Activated CD8-positive, alpha-beta memory T cell treated with anti-CD3 and anti-CD28 coated beads for 36 hours (primary cell): Measurements from ENCODE around the gene TMF1. TPM values are rescaled to one million over a fixed set of nuclear protein-coding genes. Genes with fewer than 3 reads are reported as not detected.

Experiments
- CTCF ChIA-PET: fragments of 350-600 bp; sonication (Branson Sonifier 250); formaldehyde crosslinking; loops from one replicate; lab custom pipeline; 2021; ENCODE audit warnings: antibody characterized with exemption; lab: Charles Lee
- POLR2A ChIA-PET: fragments of 350-600 bp; sonication (Branson Sonifier 250); formaldehyde crosslinking; loops from one replicate; lab custom pipeline; 2021; ENCODE audit warnings: antibody characterized with exemption; lab: Charles Lee
- total RNA-seq, 2 experiments: library from RNA; stranded (reverse); gene quantifications; one replicate each; pipeline ENCODE4 v1.2.3, GENCODE V29; 2021

Gene TMF1
- total RNA-seq, 2 experiments from 2014 or later: 32.2 to 33.1 TPM

DNA sequence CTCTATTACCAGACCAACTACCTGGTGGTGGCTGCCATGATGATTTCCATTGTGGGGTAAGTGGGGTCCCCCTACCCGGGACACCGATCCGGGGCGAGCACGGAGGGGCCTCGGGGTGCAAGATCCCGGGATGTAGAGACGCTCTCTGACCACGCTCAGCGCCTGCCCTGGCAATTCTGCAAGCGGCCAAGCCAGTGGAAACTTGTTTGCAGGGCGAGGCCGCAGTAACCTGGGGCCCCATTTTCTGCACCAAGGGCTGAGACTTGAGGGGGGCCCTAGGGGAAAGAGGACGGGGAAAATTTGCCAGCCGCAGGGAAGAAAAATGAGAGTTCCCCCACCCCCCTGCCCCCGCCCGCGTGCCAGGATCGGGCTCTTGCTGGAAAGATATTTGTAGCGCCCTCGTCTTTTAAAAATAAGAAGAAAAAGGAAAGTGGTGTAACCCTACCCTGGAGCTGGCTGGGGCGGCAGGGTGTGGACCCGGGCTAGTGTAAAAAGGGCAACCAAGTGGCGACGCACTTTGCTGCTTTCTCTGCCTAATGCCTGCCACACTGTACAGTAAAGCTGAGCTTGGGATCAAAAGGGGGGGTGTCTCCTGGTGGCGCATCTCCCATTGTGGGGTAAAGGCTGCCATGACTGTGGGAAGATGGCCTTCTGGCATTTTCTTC, 33.2 kb upstream of the TMF1 start:
- ChIA-PET CTCF (interaction anchor here (1.0 kb wide), 1 partner anchor 33 kb away, joined by 4 read pairs; the partner anchor contains the start of gene TMF1), POLR2A (interaction anchor here (0.7 to 1.6 kb wide), 6 partner anchors 9 to 33 kb away, joined by 5 to 9 read pairs (median 6); partner anchors contain the start of gene TMF1)

DNA sequence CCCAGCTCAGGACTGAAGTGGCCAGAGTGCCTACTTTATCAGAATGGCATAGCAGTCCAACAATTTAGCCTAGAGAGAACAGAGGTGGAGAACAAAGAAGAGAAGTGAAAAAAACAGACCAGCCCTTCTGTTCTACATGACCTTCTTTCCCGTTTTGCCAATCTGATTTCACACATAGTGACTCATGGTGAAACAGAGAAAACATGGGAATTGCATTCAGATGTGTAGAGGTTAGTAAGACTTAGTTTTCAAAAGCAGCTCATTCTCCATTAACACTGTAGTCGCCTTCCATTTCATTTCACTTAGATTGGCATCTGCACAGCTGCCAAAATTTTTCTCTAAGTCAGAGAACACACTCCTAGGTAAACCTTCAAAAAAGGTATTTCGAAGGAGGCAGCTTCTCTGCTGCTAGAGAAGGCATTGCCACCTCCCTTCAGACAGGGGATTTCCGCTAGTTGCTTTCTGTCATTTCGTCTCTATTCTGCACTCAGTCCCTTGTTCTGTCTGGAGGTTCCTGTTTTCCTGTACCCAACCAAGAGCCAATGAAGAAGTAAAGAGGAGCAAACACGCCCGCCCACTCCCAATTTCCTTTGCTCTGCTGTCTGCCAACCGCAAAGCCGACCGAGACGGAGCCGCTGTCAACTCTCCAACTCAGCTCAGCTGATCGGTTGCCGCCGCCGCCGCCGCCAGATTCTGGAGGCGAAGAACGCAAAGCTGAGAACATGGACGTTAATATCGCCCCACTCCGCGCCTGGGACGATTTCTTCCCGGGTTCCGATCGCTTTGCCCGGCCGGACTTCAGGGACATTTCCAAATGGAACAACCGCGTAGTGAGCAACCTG, 32.4 kb upstream of the TMF1 start, which contains the start of gene ARL6IP5:
Gene ARL6IP5 (plus strand): TSS at position 612 of the 842 bp plus-strand sequence. CDS start 111 bp downstream, at position 723.
- POLR2A ChIA-PET: interaction anchor here (0.6 to 1.5 kb wide), 7 partner anchors 10 to 115 kb away, joined by 3 to 9 read pairs (median 5); partner anchors contain the start of gene EOGT
- CTCF ChIA-PET: interaction anchor here (1.0 to 1.2 kb wide), 2 partner anchors 21 to 34 kb away, joined by 3 to 6 read pairs; no protein-coding TSS in a partner anchor

DNA sequence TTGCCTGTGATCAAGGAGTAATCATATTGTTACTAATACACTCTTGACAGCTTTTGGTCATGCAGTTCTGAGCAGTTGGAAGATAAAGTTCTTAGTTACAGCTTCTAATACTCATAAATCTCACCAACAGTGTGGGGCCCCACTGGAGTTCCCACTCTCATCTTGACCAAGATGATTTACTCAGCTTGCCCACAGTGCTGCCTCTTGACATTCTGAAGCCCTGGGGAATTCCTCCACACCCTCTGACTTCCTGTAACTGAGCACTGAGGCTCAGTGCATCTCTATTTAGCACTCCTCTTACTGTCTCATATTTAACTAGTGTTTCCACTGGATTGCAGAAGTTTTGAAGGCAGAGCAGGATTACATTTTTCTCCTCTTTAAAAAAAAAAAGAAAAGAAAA, 30.7 kb upstream of the TMF1 start:
- CTCF ChIA-PET: interaction anchor here (1.5 kb wide), 1 partner anchor 70 kb away, joined by 4 read pairs; no protein-coding TSS in a partner anchor

DNA sequence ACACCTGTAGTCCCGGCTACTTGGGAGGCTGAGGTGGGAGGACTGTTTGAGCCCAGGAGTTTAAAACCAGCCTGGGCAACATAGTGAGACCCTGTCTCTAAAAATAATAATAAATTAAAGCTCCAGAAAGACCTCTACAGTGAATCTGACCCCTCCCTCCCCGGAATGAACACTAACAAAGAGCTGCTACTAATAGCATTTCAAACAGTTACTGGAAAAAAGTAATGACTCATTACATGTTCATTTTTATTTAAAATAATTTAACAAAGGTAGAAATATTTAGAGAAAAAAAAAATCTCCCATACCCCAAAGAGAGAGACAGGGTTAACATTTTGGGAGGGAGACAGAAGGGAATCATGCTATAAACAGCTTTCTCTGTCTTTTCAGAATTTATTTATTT, 30.2 kb upstream of the TMF1 start:
- ChIA-PET CTCF (interaction anchor here (1.5 kb wide), 1 partner anchor 70 kb away, joined by 4 read pairs; no protein-coding TSS in a partner anchor), POLR2A (interaction anchor here (0.6 to 1.4 kb wide), 6 partner anchors 10 to 1899 kb away, joined by 3 to 8 read pairs (median 6); partner anchors contain the start of gene EOGT)

More for the DNA sequence above, 30.7 kb upstream of the TMF1 start:
- POLR2A ChIA-PET: interaction anchor here (0.6 to 1.4 kb wide), 7 partner anchors 9 to 1899 kb away, joined by 3 to 8 read pairs (median 5); partner anchors contain the start of gene EOGT

DNA sequence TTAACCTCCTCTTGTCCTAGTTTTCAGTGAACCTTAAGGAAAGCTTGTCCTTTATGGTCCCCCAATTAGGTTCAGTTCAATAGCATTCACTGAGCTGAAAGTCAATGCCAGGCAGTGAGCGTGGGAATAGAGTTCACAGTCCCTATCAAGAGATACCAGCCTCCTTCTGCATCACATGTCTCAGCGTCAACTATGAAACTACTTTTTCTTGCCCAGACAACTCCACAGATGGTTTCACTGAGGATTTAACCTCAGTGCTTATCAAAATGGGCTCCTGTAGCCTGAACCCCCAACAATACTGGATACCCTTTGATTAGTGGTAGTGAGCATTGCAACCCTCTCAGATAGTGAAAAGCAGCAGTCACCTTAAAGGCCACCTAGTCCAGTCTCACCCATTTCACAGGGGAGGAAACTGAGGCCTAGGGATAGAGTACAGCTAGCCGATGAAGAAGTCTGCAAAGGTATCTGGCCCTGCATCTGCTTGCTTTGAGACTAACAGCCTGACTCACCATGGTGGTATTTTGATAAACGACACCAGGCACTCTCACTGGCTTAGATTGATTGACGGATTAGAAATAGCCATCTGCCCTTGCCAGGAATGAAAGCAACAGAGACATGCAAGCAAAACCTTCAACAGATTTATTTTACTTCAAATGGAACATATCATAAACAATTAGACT, 29.6 kb upstream of the TMF1 start:
- POLR2A ChIA-PET: interaction anchor here (0.9 to 1.4 kb wide), 5 partner anchors 10 to 118 kb away, joined by 3 to 6 read pairs (median 5); no protein-coding TSS in a partner anchor

DNA sequence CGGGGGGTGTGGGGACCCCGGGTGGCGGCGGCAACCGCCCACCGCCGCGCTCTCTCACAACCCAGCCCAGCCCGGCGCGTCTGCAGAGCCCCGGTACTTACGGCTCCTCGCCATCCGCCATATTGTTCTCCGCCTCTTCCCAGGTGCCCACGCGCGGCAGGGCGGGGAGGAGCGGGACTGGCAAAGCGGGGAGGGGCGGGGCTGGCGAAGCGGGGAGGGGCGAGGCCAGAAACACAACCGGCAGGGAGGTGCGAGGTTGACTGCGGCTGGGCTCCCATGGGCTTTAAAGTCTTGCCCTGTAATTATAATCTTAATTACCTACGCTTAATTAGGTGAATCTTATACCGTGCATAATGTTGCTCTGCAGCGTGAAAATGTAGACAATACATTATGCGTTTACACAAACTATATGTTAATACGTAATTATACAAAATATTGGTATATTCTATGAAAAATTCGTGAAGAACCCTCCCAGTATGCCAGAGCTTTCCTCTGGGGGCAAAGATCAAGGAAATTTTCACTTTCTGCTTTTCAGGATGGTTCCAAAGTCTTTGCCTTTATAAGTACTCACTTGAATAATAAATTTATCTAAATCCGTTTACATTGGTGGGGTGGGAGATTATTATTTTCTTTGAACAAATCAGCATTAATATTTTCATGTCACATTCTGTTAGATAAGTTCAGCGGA, 28.2 kb upstream of the TMF1 start, which contains the start of gene UBA3:
Gene UBA3 (minus strand): TSS at position 133 of the 688 bp plus-strand sequence. CDS start 12 bp downstream, at position 121.
- CTCF ChIA-PET: interaction anchor here (1.2 kb wide), 1 partner anchor 48 kb away, joined by 3 read pairs; no protein-coding TSS in a partner anchor
- POLR2A ChIA-PET: interaction anchor here (0.6 to 1.0 kb wide), 2 partner anchors 12 to 67 kb away, joined by 3 to 8 read pairs; partner anchors contain the start of gene EOGT

More for the DNA sequence above, 29.6 kb upstream of the TMF1 start:
- CTCF ChIA-PET: interaction anchor here (0.6 to 1.5 kb wide), 2 partner anchors 68 to 69 kb away, joined by 4 read pairs; partner anchors contain the start of gene EOGT

DNA sequence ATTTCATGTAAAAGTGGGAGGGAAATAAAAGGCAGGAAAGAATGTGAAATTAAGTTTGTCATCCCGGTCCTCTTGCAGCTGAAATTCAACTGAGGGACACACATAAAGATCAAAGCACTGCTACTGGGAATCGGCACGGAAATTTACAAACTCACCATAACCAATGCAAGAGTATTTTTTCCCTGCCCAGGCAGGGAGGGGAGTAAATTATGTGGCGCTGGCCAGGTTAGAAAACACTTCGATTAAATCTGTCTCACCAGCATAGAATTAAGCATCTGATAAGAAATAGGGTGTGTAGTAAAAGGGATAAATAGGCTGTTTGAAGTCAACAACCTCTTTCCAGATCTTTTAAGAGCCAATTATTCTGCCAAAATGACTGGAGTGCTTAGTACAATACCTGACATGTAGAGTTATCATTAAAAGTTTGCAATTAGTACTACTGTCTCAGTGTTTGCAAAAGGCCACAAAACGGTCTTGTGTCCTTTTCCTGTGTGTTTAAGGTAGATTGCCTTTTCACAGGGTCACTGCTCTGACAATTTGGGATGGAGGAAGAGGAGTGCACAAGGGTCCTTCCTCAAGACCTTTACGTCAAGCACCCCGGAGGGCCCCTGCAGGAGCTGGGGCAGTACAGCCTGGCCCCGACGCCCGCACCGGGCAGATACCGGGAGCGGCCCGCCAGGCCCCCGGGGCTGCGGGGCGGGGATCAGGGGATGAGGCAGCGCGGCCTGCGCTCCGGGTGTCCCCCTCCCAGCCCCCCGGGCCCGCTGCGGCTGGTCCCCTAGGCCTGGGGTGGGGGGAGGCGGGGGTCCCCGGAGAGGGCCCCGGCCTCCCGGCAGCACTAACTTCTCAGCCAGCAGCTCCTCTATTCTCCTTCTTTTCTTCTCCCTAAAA, 27.4 kb upstream of the TMF1 start:
- CTCF ChIA-PET: interaction anchor here (1.2 kb wide), 1 partner anchor 47 kb away, joined by 3 read pairs; no protein-coding TSS in a partner anchor
- POLR2A ChIA-PET: interaction anchor here (0.6 to 1.0 kb wide), 3 partner anchors 11 to 66 kb away, joined by 3 to 8 read pairs (median 3); partner anchors contain the start of gene EOGT

DNA sequence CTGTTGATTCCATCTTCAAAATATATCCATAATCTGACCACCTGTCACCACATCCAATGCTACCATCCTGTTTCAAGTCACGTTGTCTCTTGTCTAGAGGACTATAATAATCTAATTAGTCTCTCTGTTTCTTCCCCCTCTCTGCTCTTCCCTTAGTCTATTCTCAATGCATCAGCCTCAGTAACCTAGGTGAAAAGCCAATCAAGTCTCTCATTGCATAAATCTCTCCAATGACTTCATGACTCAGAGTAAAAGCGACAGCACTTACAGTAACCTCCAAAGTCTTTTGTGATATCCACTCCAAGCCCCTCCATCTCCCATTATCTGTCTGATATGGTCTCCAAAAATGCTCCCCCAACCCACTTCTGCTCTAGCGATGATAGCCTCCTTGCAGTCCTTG, 20.8 kb upstream of the TMF1 start:
- CTCF ChIA-PET: no interaction called here
- POLR2A ChIA-PET: no interaction called here

DNA sequence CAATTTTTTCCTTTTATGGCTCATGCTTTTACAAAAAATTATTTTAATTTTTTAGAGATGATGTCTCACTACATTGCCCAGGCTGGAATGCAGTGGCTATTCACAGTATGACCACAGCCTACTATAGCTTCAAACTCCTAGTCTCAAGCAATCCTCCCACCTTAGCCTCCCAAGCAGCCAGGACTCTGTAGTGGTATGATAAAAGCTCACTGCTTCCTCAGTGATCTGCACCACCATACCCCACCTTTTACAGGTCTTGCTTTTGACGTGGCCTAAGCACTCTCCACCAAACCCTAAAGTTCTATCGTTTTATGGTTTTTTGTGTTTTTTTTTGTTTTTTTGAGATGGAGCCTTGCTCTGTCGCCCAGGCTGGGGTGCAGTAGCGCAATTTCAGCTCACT, 14.0 kb upstream of the TMF1 start:
- ChIA-PET POLR2A (no interaction called here), CTCF (no interaction called here)

DNA sequence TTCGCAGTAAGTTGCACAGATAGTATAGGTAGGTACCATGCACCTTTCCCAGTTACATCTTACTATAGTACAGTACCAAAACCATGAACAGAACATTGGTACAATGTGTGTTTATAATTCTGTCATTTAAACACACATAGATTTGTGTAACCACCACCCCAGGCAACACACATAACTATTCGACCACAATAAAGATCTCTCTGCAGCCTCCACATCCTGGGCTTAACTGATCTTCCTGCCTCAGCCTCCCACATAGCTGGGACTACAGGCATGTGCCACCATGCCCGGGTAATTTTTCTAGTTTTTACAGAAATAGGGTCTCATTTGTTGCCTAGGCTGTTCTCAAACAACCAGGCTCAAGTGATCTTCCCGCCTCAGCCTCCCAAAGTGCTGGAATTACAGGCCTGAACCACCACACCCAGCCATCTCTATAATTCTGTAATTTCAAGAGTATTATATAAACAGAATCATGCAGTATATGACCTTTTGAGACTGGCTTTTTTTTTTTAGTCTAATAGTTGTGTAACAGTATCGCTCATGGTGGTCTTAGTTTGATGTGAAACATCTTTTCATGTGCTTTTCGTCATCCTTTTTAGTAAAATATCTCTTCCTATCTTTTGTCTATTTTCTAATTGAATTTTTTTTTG, 13.3 kb upstream of the TMF1 start:
- CTCF ChIA-PET: interaction anchor here (0.6 kb wide), 1 partner anchor 1750 kb away, joined by 4 read pairs; no protein-coding TSS in a partner anchor

DNA sequence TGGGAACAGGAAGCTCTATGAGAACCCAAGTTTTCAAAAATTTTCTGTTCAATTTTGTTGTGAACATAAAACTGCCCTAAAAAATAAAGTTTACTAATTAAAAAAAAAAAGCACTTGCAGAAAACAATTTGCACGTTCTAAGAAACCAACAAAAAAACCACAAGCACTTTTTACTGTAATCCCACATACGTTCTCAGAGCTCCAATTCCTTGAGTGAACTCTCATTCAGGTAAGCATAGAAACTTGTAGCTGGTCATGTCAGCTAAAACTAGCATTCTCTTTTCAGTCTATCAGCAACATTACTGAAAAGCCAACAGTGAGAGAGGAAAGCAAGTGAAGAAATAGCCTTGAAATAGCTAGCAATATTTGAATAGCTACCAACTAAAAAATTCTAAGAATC, 11.5 kb upstream of the TMF1 start:
- CTCF ChIA-PET: interaction anchor here (0.7 to 1.2 kb wide), 2 partner anchors 11 to 20 kb away, joined by 3 read pairs; partner anchors contain the start of gene TMF1
- POLR2A ChIA-PET: interaction anchor here (0.7 to 0.9 kb wide), 3 partner anchors 16 to 30 kb away, joined by 3 to 6 read pairs (median 4); no protein-coding TSS in a partner anchor

More for the DNA sequence above, 13.3 kb upstream of the TMF1 start:
- POLR2A ChIA-PET: interaction anchor here (0.6 to 0.8 kb wide), 3 partner anchors 19 to 134 kb away, joined by 3 to 4 read pairs (median 3); partner anchors contain the start of gene ARL6IP5

DNA sequence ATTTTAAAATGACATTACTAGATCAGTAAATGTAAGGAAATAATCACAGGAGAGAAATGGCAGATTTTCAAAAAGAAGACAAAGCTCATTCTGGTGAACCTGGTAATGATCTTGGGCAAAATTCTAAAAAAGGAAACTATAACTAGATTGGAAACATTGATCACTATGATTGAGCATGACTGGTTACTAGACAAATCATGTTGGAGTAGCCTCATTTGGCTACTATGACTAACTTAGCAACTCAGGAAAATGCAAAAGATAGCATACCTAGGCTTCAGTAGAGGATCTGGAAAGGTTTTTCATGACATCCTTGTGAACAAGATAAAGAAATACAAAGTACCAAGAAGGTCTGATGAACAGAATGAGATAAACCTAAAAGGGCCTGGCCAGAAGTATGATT, 7.6 kb upstream of the TMF1 start:
- ChIA-PET POLR2A (interaction anchor here (1.2 kb wide), 1 partner anchor 22 kb away, joined by 4 read pairs; no protein-coding TSS in a partner anchor), CTCF (no interaction called here)

DNA sequence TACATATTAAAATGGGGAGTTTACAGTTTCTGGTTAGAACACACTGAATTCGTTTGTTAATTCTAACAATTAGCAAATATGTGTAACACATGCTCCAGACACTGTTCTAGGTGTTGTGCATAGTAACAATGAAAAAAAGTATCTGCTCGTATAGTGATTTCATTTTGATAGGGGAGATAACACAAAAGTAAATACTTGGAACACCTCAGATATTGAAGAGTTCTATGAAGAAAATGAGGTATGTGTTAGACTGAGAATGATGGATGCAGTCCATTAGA, 6.8 kb upstream of the TMF1 start:
- POLR2A ChIA-PET: interaction anchor here (1.2 kb wide), 2 partner anchors 23 to 35 kb away, joined by 3 to 4 read pairs; no protein-coding TSS in a partner anchor

DNA sequence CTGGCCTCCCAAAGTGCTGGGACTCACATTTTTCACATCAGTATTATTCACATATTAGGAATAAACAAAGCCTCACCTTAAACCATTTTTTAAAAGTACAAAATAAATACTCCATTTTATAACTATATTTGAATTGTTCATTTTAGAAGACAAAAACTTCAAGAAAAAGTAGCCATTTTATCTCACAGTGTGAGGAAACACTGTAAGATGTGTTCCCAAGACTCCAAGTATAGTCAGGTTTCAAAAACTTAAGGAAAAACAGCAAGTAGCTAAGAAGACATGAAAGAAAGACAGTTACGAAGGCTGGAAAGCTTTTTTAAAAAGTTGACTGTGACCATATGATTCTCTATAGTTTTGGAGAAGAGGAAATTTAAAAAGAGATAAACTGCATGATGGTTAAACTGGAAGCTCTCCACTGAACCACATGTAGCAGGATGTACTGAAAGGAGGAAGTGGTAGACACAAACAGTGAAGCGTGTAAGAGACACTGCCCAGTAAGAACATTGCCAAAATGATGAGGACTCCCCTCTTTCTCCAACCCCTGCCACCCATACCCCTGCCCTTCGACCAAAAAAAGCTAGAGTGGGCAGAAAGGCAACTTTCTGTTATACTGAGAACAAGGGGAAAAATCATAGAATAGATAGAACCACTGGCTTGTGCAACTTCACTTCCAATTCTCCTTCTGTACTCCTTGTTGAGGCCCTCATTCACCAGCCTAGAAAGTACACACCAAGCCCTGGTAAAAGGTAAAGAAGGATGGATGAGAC, 6.2 kb upstream of the TMF1 start:
- CTCF ChIA-PET: interaction anchor here (0.6 to 1.3 kb wide), 3 partner anchors 9 to 238 kb away, joined by 3 read pairs; no protein-coding TSS in a partner anchor
- POLR2A ChIA-PET: interaction anchor here (0.5 to 1.5 kb wide), 3 partner anchors 26 to 47 kb away, joined by 3 to 9 read pairs (median 3); partner anchors contain the start of gene ARL6IP5

More for the DNA sequence above, 6.8 kb upstream of the TMF1 start:
- CTCF ChIA-PET: interaction anchor here (1.2 to 1.3 kb wide), 2 partner anchors 9 to 120 kb away, joined by 3 read pairs; no protein-coding TSS in a partner anchor
